GM19324 (cell line): ENCODE results near the gene TP53TG3C.
"Not testable (repeated sequence)": the region's sequence is repeated elsewhere in the genome, so short reads cannot be mapped to it uniquely, and the experiment has no call there.

ENCODE experiments used
- ATAC-seq: cut with Tn5 transposase; IDR thresholded peaks from one replicate; pipeline ENCODE4 v1.9.1; 2021; ENCODE audit warnings: mild to moderate bottlenecking, moderate library complexity; ENCODE audit not compliant: unreplicated experiment, low FRiP score

The TP53TG3C gene

GRCh38 chr16:33193926-33194325, at the start of gene TP53TG3C:
TSS of gene TP53TG3C (plus strand) at chr16:33194226. CDS start at chr16:33194294, 68 bp downstream.
- not testable (repeated sequence) for ATAC-seq
